Osteocyte (in vitro differentiated cells): Measurements from ENCODE around the gene EGLN2. TPM values are rescaled to one million over a fixed set of nuclear protein-coding genes. Genes with fewer than 3 reads are reported as not detected.
A peak's percentile ranks its signal among the peaks of the same experiment; 100 is the strongest.

Experiments used
- DNase-seq: peaks from one replicate; pipeline ENCODE4 v3.0.0; 2021; ENCODE audit warnings: mixed read lengths; ENCODE audit not compliant: unreplicated experiment; ENCODE audit errors: extremely low spot score
- H3K27ac Mint-ChIP-seq: one replicate; pipeline ENCODE4 v1.8.0; 2021; ENCODE audit warnings: mild to moderate bottlenecking, mixed read lengths; ENCODE audit not compliant: unreplicated experiment
- H3K27me3 Mint-ChIP-seq: one replicate; pipeline ENCODE4 v1.8.0; 2021; ENCODE audit warnings: mixed read lengths; ENCODE audit not compliant: unreplicated experiment
- H3K36me3 Mint-ChIP-seq: one replicate; pipeline ENCODE4 v1.8.0; 2021; ENCODE audit warnings: mixed read lengths; ENCODE audit not compliant: unreplicated experiment
- H3K4me1 Mint-ChIP-seq: one replicate; pipeline ENCODE4 v1.8.0; 2021; ENCODE audit warnings: mixed read lengths; ENCODE audit not compliant: unreplicated experiment
- H3K4me3 Mint-ChIP-seq: one replicate; pipeline ENCODE4 v1.8.0; 2021; ENCODE audit warnings: mild to moderate bottlenecking, moderate library complexity, mixed read lengths; ENCODE audit not compliant: unreplicated experiment
- H3K9me3 Mint-ChIP-seq: one replicate; pipeline ENCODE4 v1.8.0; 2021; ENCODE audit warnings: mixed read lengths; ENCODE audit not compliant: unreplicated experiment
- CTCF ChIP-seq: fragments of 200-600 bp; sonication (generic); IDR thresholded peaks from 2 replicates; pipeline ENCODE4 v1.5.0; 2021; ENCODE audit warnings: antibody characterized with exemption, mild to moderate bottlenecking, moderate library complexity
- total RNA-seq: library from RNA; stranded (reverse); gene quantifications from 2 replicates; pipeline ENCODE4 v1.2.1, GENCODE V29; 2021

The EGLN2 gene
- total RNA-seq, 1 donor from 2014 or later = 104 TPM

GRCh38 chr19:40791349-40791748 lies 7.6 kb upstream of the EGLN2 start:
- Mint-ChIP-seq H3K27ac (no peak overlapping the region), H3K27me3 (no peaks in the 10 kb centered on the region), H3K36me3 (peaks cover 8% of the 10 kb centered on the region), H3K9me3 (no peaks in the 10 kb centered on the region), H3K4me3 (no peak overlapping the region), H3K4me1 (no peaks in the 10 kb centered on the region)
- no peak for TF ChIP-seq CTCF
- DNase-seq = no peak

- H3K27ac Mint-ChIP-seq = peak overlapping the region; percentile 2
- no peaks in the 10 kb centered on the region for H3K27me3 Mint-ChIP-seq
- no peak overlapping the region for H3K4me3 Mint-ChIP-seq
- no peak for TF ChIP-seq CTCF
- H3K36me3 Mint-ChIP-seq = peaks cover 5% of the 10 kb centered on the region
- no peak for DNase-seq
- no peaks in the 10 kb centered on the region for H3K9me3 Mint-ChIP-seq
- H3K4me1 Mint-ChIP-seq = no peaks in the 10 kb centered on the region
Observed at GRCh38 chr19:40791996-40792395, 7.0 kb upstream of the EGLN2 start.

DNA sequence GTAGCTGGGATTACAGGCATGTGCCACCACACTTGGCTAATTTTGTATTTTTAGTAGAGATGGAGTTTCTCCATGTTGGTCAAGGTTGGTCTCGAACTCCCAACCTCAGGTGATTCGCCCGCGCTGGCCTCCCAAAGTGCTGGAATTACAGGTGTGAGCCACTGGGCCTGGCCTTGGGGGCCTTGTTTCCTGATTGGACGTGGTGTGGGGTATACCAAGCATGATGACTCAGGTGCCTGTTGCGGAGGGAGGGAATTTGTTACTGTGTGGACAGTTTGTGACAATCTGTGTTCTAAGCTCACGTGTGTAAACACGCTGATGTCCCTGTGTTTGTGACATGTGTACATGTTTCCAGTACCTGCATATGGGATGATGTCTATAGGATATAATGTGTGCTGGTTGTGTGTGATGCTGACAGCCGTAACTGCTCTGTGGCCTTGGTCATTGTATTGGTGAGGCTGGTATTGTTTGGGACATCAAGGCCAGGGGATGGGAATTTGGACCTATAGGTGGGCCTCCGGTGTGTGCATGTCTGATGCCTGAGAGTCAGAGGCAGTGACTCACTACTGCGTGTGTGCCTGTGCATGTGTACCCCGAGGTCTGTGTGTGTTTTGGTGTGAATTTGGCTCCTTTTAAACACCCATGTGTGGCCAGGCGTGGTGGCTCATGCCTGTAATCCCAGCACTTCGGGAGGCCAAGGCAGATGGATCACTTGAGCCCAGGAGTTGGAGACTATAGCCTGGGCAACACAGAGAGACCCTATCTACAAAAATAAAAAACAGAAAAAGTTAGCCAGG lies 1.6 kb upstream of the EGLN2 start:
- DNase-seq = no peak
- H3K4me3 Mint-ChIP-seq = peak overlapping the region; percentile 96
- H3K36me3 Mint-ChIP-seq = peaks cover 5% of the 10 kb centered on the region
- no peaks in the 10 kb centered on the region for H3K9me3 Mint-ChIP-seq
- no peaks in the 10 kb centered on the region for H3K27me3 Mint-ChIP-seq
- H3K4me1 Mint-ChIP-seq = peaks cover 37% of the 10 kb centered on the region
- no peak for TF ChIP-seq CTCF
- peak overlapping the region; percentile 97 for H3K27ac Mint-ChIP-seq

DNA sequence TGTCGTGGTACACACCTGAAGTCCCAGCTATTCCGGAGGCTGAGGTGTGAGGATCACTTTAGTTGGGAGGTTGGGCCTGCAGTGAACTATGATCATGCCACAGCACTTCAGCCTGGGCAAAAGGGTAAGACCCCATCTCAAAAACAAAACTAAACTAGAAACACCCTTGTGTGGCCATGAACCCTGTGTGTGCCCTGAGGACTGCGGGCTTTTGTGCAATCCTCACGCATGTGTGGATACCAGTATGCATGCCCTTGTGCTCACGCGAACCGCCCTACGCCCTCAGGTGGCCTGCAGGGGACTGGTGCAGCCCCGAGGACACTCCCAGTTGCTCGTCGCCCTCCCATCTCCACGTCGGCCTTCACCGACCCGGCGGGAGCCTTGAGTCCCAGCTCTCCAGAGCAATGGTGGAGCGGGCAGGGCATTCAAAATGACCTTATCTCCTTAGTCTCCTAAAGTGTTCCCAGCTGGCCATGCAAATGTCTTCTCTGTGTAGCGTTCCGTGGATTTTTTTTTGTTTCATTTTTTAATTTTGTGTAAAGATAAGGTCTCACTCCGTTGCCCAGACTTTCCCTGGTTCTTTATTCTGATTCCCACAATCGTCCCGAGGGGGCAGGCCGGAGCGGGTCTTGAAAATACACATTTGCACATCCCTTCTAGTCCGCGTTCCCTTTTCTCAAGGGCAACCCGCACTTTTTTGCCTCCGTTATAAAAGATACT lies 868 bp upstream of the EGLN2 start:
- no peak for DNase-seq
- Mint-ChIP-seq H3K4me1 (peaks cover 45% of the 10 kb centered on the region), H3K36me3 (peaks cover 8% of the 10 kb centered on the region), H3K27ac (peak overlapping the region; percentile 97), H3K27me3 (no peaks in the 10 kb centered on the region), H3K4me3 (peak overlapping the region; percentile 96), H3K9me3 (no peaks in the 10 kb centered on the region)
- peak; percentile 59 for TF ChIP-seq CTCF
